ENCODE data around the gene TMEM181. TPM values are rescaled to one million over a fixed set of nuclear protein-coding genes. Genes with fewer than 3 reads are reported as not detected.
A peak's percentile ranks its signal among the peaks of the same experiment; 100 is the strongest.
"Not testable (repeated sequence)": the region's sequence is repeated elsewhere in the genome, so short reads cannot be mapped to it uniquely, and the experiment has no call there.

Gene TMEM181
- total RNA-seq, 1 donor from 2014 or later, result 16.9 TPM

DNA sequence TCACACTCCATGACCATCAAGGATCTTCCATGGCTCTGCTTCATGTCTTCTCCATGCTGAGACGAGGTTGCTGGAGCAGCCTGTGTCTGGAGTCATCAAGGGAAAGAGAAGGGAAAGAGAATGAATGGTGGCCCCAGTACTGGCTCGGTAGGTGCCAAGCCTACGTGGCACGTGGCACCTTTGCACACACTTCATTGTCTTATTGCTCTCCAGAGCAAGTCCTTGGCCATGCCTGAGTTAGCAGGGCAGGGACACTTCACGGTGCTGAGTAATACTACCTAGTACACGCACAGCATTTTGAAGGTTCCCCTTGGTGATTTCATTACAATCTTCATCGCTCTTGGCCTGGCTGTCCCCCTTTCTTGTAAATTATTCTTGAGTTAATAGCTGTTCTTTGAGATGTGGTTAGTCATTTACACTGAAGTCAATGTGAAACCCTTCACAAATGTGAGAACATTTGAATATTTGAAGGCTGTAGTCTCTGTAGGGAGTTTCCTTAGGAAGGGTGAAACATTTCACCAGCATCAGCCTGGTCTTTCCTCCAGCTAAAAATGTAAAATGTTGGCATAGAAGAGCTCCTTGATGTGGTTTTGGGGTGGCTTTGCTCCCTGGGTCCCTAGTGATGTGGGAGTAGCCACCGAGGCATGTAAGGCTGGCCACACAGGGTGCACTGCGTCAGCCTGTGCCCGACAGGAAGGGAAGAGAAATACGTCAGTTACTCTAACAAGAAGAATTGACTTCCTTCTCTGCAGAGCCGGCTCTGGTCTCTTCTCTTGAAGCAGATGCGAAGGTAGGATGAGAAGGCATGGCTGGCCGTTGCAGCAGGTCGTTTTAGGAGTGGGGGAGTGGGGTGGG lies 89.6 kb downstream of the TMEM181 start, which contains the start of gene SYTL3:
Gene SYTL3 (plus strand): TSS at position 766 of the 855 bp plus-strand sequence. CDS start 13,215 bp downstream, outside the sequence.
- intact Hi-C loops (cut with micrococcal nuclease), result loop anchor here (1.0 to 10.0 kb wide), 10 partner anchors 72 to 1187 kb away; partner anchors contain the start of genes EZR, SYNJ2, TAGAP and TMEM181
- DNase-seq (ENCODE audit: low spot score), result peak; percentile 80
- no peaks in the 10 kb centered on the region for H3K27me3 Mint-ChIP-seq (ENCODE audit: low read depth)
- peak within 1 kb of the TSS; percentile 92 for H3K27ac Mint-ChIP-seq
- peak within 1 kb of the TSS; percentile 90 for H3K4me3 Mint-ChIP-seq (ENCODE audit: low read depth)
- peaks cover 65% of the 10 kb centered on the region for H3K4me1 Mint-ChIP-seq (ENCODE audit: low read depth)
- H3K9me3 Mint-ChIP-seq, result no peaks in the 10 kb centered on the region
- peaks cover 44% of the 10 kb centered on the region for H3K36me3 Mint-ChIP-seq (ENCODE audit: low read depth)

DNA sequence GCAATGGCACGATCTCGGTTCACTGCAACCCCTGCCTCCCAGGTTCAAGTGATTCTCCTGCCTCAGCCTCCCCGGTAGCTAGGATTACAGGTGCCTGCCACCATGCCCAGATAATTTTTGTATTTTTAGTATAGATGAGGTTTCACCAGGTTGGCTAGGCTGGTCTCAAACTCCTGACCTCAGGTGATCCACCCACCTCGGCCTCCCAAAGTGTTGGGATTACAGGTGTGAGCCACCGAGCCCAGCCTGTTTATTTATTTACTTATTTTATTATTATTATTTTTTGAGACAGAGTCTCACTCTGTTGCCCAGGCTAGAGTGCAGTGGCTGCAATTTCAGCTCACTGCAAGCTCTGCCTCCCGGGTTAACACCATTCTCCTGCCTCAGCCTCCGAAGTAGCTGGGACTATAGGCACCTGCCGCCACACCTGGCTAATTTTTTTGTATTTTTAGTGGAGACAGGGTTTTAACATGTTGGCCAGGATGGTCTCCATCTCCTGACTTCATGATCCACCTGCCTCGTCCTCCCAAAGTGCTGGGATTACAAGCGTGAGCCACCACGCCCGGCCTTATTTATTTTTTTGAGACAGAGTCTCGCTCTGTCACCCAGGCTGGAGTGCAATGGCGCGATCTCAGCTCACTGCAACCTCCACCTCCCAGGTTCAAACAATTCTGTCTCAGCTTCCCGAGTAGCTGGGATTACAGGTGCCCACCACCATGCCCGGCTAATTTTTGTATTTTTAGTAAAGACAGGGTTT lies 92.3 kb downstream of the TMEM181 start:
- H3K4me3 Mint-ChIP-seq (ENCODE audit: low read depth), result peak overlapping the region; percentile 90
- H3K27me3 Mint-ChIP-seq (ENCODE audit: low read depth); H3K9me3 Mint-ChIP-seq; DNase-seq (ENCODE audit: low spot score): not testable (repeated sequence)
- H3K36me3 Mint-ChIP-seq (ENCODE audit: low read depth), result peaks cover 70% of the 10 kb centered on the region
- H3K4me1 Mint-ChIP-seq (ENCODE audit: low read depth), result peaks cover 66% of the 10 kb centered on the region
- intact Hi-C loops (cut with micrococcal nuclease), result loop anchor here (2.0 kb wide), 2 partner anchors 35 to 69 kb away; no protein-coding TSS in a partner anchor
- peak overlapping the region; percentile 96 for H3K27ac Mint-ChIP-seq

DNA sequence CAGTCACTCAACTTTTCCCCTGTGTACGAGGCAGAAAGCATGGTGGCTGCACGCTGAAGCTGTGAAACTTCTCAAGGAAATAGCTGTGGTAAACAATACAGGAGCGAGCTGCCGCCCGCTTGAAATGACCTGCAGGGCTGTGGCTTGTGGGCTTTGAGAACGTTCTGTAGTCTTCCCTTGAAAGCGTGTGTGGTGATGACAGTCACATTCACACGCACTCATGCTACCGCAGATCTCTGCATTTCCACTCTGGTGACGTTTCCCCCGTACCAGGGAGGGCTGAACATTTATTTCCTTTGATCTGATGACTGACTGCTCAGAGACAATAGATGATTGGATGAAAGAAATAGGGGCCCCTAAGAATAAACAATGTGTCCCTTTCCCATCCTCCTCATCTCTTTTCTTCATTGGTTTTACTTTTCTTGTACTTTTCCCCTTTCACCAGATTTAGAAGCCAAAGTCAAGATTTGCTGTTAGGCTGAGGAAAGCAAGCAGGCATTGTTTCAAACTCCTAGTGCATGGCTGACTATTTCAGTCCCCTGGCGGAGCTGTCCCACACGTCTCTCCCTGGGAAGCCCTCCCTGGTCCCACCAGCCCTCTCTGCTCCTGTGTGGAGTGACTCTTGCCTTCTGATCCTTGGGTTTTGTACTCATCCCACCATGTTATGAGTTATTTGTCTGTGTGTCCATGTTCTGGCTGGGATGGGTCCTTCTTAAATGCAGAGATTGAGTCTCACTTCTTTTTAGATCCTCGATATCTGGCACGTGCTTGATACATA lies 93.9 kb downstream of the TMEM181 start:
- H3K36me3 Mint-ChIP-seq (ENCODE audit: low read depth), result peaks cover 80% of the 10 kb centered on the region
- H3K4me3 Mint-ChIP-seq (ENCODE audit: low read depth), result peak overlapping the region; percentile 90
- intact Hi-C loops (cut with micrococcal nuclease), result loop anchor here (1.0 to 2.0 kb wide), 4 partner anchors 8 to 200 kb away; no protein-coding TSS in a partner anchor
- H3K9me3 Mint-ChIP-seq, result no peaks in the 10 kb centered on the region
- peak overlapping the region; percentile 96 for H3K27ac Mint-ChIP-seq
- DNase-seq (ENCODE audit: low spot score), result peak; percentile 92
- peaks cover 60% of the 10 kb centered on the region for H3K4me1 Mint-ChIP-seq (ENCODE audit: low read depth)
- no peaks in the 10 kb centered on the region for H3K27me3 Mint-ChIP-seq (ENCODE audit: low read depth)

DNA sequence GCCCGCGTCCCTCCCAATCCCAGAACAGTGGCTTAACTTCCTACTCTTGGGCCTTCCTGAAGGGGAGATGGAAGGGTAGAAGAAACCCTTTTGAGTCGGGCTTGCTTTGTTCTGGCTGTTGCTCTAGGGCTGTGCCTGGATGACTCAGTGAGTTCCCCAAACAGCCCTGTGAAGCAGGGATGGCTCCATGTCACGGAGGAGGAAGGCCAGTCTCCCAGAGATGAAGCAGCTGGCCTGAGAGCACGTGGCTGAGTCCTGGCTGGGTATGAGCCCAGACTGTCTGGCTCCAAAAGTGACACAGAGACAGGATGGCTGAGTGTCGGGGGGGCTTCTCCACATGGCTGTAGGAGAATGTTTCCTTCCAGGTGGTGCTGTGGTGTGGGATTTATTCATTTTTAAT lies 94.6 kb downstream of the TMEM181 start:
- H3K36me3 Mint-ChIP-seq (ENCODE audit: low read depth), result peaks cover 87% of the 10 kb centered on the region
- intact Hi-C loops (cut with micrococcal nuclease), result no loop called here
- H3K4me1 Mint-ChIP-seq (ENCODE audit: low read depth), result peaks cover 60% of the 10 kb centered on the region
- H3K4me3 Mint-ChIP-seq (ENCODE audit: low read depth), result peak overlapping the region; percentile 90
- H3K9me3 Mint-ChIP-seq, result no peaks in the 10 kb centered on the region
- peak overlapping the region; percentile 96 for H3K27ac Mint-ChIP-seq
- DNase-seq (ENCODE audit: low spot score), result no peak
- no peaks in the 10 kb centered on the region for H3K27me3 Mint-ChIP-seq (ENCODE audit: low read depth)

DNA sequence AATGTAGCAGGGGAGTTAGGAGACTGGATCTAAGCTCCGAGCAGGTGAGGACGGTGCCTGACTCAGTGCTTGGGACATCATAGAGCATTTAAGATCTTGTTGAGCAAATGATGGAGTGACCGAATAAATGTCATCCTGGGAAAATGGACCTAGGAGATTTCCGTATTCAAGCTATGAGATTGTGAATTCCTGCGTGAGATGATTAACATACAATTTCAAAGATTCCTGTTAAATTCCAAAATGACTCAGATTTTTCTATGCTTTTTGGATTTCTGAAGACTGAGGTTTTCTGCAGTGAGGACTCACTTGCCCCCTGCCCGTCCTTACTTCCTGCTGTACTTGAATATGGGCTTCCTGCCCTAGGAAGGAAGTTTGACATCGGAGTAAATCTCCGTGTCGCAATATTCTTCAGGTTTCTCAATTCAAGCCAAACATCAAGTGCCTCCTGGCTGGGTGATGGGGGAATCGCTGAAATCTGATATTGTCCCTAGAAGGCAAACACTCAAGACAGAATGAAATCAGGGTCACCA lies 95.1 kb downstream of the TMEM181 start:
- Mint-ChIP-seq H3K4me3 (ENCODE audit: low read depth) (peak overlapping the region; percentile 90), H3K4me1 (ENCODE audit: low read depth) (peaks cover 61% of the 10 kb centered on the region), H3K9me3 (no peaks in the 10 kb centered on the region), H3K27me3 (ENCODE audit: low read depth) (no peaks in the 10 kb centered on the region), H3K36me3 (ENCODE audit: low read depth) (peaks cover 89% of the 10 kb centered on the region), H3K27ac (peak overlapping the region; percentile 96)
- no peak for DNase-seq (ENCODE audit: low spot score)
- intact Hi-C loops (cut with micrococcal nuclease), result no loop called here

DNA sequence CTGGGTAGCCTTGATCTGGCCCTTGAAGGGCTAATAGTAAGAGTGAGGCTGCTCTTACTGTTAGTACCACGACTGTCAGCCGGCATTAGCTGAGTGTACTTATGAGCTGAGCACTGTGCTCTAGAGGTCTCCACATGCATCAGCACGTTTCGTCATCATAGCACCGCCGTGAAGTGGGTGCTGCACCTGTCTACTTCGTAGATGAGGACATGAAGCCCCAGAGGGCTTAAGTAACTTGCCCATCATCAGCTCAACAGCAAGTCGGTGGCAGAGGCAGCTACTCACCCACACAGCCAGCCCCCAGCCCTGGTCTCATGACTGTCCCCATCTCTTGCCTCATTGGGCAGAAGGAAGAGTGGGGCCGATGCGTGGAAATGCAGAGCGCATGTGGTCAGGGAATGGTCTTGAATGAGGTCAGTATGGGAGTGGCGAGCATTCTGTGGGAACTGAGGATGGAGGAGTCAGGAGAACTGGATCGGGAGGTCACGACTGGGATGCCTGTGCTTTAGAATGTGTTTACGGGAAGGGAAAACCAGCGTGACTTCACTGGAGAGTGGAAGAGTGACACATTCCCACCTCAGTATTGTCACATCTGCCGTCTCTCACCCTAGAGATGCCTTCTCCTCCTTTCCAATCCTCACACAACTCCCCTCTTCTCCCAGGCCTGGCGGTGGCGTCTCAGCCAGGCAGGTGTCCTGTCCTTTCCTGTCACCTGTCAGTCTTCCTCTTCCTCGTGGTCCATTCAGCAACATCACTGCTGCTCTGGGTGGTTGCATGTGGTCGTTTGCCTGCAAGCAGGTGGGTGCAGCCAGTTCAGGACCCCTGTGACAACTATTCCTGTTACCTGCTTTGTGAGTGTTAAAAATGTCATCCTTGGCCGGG lies 95.9 kb downstream of the TMEM181 start:
- no peak for DNase-seq (ENCODE audit: low spot score)
- Mint-ChIP-seq H3K4me3 (ENCODE audit: low read depth) (peak overlapping the region; percentile 90), H3K27ac (peak overlapping the region; percentile 96), H3K4me1 (ENCODE audit: low read depth) (peaks cover 66% of the 10 kb centered on the region), H3K27me3 (ENCODE audit: low read depth) (no peaks in the 10 kb centered on the region), H3K9me3 (no peaks in the 10 kb centered on the region), H3K36me3 (ENCODE audit: low read depth) (peaks cover 91% of the 10 kb centered on the region)
- intact Hi-C loops (cut with micrococcal nuclease), result no loop called here

DNA sequence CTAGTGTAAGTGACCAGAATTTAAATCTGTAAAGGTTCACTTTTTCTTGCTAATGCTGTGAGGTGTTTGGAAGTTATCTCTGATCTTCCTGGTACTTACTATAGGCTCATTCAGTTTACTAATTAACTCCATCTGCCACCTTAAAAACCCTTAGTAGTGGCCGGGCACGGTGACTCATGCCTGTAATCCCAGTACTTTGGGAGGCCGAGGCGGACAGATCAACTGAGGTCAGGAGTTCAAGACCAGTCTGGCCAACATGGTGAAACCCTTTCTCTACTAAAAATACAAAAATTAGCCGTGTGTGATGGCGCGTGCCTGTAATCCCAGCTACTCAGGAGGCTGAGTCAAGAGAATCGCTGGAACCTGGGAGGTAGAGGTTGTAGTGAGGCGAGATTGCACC lies 97.1 kb downstream of the TMEM181 start:
- H3K27me3 Mint-ChIP-seq (ENCODE audit: low read depth); H3K9me3 Mint-ChIP-seq; DNase-seq (ENCODE audit: low spot score); intact Hi-C loops (cut with micrococcal nuclease): not testable (repeated sequence)
- Mint-ChIP-seq H3K36me3 (ENCODE audit: low read depth) (peaks cover 88% of the 10 kb centered on the region), H3K4me1 (ENCODE audit: low read depth) (peaks cover 69% of the 10 kb centered on the region), H3K27ac (peak overlapping the region; percentile 96), H3K4me3 (ENCODE audit: low read depth) (peak overlapping the region; percentile 49)

DNA sequence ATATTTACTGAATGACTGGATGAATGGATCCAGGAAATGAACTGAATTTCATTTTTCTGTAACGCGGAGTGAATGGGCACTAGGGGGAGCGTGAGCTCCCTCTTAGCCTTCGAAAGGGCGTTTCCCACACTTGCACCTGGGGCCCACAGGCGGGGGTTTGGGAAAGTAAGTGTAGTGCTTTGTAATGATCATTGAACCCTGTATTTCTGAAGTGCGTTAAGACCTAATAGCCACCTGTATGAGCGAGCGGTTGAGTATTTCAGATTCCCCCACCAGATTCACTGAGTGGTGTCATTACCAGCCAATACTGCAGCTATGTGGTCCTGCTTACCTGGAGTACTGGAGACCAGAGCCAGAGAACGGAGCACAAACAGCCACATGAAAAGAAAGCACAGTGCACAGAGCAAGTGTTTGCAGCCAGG lies 100.5 kb downstream of the TMEM181 start:
- intact Hi-C loops (cut with micrococcal nuclease), result no loop called here
- Mint-ChIP-seq H3K4me3 (ENCODE audit: low read depth) (no peak overlapping the region), H3K36me3 (ENCODE audit: low read depth) (peaks cover 89% of the 10 kb centered on the region), H3K4me1 (ENCODE audit: low read depth) (peaks cover 53% of the 10 kb centered on the region), H3K9me3 (no peaks in the 10 kb centered on the region), H3K27ac (no peak overlapping the region), H3K27me3 (ENCODE audit: low read depth) (no peaks in the 10 kb centered on the region)
- no peak for DNase-seq (ENCODE audit: low spot score)

DNA sequence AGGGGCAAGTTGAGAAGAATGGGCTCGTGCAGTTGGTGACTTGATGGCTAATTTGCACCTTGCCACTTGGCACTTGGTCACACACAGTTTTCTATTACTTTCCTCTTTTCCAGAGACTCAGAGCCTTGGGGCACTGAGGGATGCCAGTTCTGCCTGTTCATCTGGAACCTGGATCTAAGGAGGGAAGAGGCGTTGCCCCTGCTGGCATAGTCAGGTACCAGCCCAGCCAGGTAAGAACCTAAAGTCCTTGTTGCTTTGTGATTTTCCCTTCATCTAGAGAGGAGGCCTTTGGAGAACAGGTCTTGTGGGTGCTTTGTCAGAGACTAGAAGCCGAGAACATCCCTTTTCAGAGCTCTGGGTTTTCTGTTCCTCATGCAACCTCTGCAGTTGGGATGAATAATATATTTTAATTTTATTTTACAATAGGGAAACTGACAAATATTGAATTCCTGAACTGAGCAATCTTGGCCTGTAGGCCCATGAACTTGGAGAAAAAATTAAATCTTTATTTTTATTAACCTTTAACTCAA lies 101.3 kb downstream of the TMEM181 start:
- no peaks in the 10 kb centered on the region for H3K27me3 Mint-ChIP-seq (ENCODE audit: low read depth)
- intact Hi-C loops (cut with micrococcal nuclease), result no loop called here
- DNase-seq (ENCODE audit: low spot score), result no peak
- no peak overlapping the region for H3K4me3 Mint-ChIP-seq (ENCODE audit: low read depth)
- no peak overlapping the region for H3K27ac Mint-ChIP-seq
- no peaks in the 10 kb centered on the region for H3K9me3 Mint-ChIP-seq
- H3K36me3 Mint-ChIP-seq (ENCODE audit: low read depth), result peaks cover 88% of the 10 kb centered on the region
- peaks cover 45% of the 10 kb centered on the region for H3K4me1 Mint-ChIP-seq (ENCODE audit: low read depth)

DNA sequence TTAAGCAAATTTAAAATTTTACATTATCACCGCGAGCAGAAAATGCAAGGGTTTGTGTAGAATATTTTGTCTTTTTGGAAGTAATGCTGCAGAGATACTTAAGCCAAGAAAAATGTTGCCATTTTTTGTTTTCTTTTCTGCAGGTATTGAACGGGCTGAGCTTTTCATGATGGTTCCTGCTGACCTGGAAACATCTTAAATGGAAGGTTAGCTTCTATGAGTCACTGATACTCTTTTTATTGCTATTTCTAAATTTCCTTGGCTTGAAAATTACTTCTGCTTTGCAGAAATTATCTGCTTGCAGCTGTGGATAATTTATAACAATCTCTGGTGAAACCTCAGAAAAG lies 102.7 kb downstream of the TMEM181 start:
- Mint-ChIP-seq H3K4me3 (ENCODE audit: low read depth) (no peak overlapping the region), H3K4me1 (ENCODE audit: low read depth) (peaks cover 37% of the 10 kb centered on the region), H3K36me3 (ENCODE audit: low read depth) (peaks cover 89% of the 10 kb centered on the region), H3K9me3 (no peaks in the 10 kb centered on the region), H3K27me3 (ENCODE audit: low read depth) (no peaks in the 10 kb centered on the region), H3K27ac (no peak overlapping the region)
- DNase-seq (ENCODE audit: low spot score), result no peak
- intact Hi-C loops (cut with micrococcal nuclease), result no loop called here

DNA sequence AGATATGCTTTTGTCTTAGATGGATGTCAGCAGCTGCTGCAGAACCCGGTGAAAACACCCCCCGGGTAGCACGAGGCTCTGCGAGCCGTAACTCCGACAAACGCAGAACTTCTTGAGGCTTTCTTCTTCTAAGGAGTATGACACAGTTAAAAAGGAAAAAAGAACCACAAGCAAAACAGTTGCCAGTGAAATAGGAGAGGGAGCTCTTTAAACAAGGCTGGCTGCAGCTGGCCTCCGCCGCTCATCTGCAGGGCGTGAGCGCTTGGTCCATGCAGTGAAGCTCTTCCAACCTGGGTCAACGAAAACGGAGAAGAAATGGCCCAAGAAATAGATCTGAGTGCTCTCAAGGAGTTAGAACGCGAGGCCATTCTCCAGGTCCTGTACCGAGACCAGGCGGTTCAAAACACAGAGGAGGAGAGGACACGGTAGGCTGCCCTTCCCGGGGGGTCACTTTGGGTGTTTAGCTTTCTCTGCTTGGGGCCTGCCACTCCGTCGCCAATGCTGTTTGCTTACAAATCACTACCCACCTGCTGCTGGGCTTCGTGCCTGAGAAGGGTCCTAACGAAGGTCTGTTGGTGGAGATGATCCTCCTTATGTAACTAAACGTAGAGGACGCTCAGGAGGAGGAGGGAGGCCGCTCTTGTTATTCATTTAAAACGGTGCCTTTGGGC lies 103.2 kb downstream of the TMEM181 start:
- intact Hi-C loops (cut with micrococcal nuclease), result no loop called here
- H3K27ac Mint-ChIP-seq, result no peak overlapping the region
- DNase-seq (ENCODE audit: low spot score), result no peak
- no peaks in the 10 kb centered on the region for H3K27me3 Mint-ChIP-seq (ENCODE audit: low read depth)
- no peaks in the 10 kb centered on the region for H3K9me3 Mint-ChIP-seq
- peaks cover 93% of the 10 kb centered on the region for H3K36me3 Mint-ChIP-seq (ENCODE audit: low read depth)
- no peak overlapping the region for H3K4me3 Mint-ChIP-seq (ENCODE audit: low read depth)
- H3K4me1 Mint-ChIP-seq (ENCODE audit: low read depth), result peaks cover 37% of the 10 kb centered on the region
